ENCODE results near the gene NR1H2. TPM values are rescaled to one million over a fixed set of nuclear protein-coding genes. Genes with fewer than 3 reads are reported as not detected.
A peak's percentile ranks its signal among the peaks of the same experiment; 100 is the strongest.

NR1H2 gene
- total RNA-seq, 4 donors from 2014 or later, result 80.2 to 125 (median 93.7) TPM

- TF ChIP-seq CTCF (IDR thresholded peaks at IDR 0.05) (peak; percentile 87 to 94 (median 91)), POLR2A (IDR thresholded peaks at IDR 0.05) (no peak)
- 10 to 13% methylated on average over 32 to 34 of the region's 34 CpGs for WGBS, 2 donors
- Histone ChIP-seq H3K4me1 (peaks cover 0 to 5% (median 0%) of the 10 kb centered on the region in 4 donors), H3K27me3 (no peaks in the 10 kb centered on the region), H3K27ac (peak overlapping the region; percentile 37 to 81 (median 46)), H3K36me3 (no peaks in the 10 kb centered on the region), H3K4me3 (peak overlapping the region; percentile 53 to 70 (median 62)), H3K9me3 (no peaks in the 10 kb centered on the region)
- peak; percentile 77 to 94 for DNase-seq (ENCODE audit: low spot score in 2 of 2)
These were observed 7.3 kb upstream of the NR1H2 start for GRCh38 chr19:50368649-50369570.

- peaks cover 0 to 14% (median 3%) of the 10 kb centered on the region in 4 donors for H3K4me1 ChIP-seq
- H3K36me3 ChIP-seq, result no peaks in the 10 kb centered on the region
- DNase-seq (ENCODE audit: low spot score in 2 of 2), result no peak
- 79 to 82% methylated on average over 10 of the region's 10 CpGs for WGBS, 2 donors
- H3K4me3 ChIP-seq, result no peak overlapping the region
- no peak for TF ChIP-seq EP300 (IDR thresholded peaks at IDR 0.05)
- TF ChIP-seq CTCF (IDR thresholded peaks at IDR 0.05), result no peak
- no peak for TF ChIP-seq POLR2A (IDR thresholded peaks at IDR 0.05)
- no peaks in the 10 kb centered on the region for H3K9me3 ChIP-seq
- no peaks in the 10 kb centered on the region for H3K27me3 ChIP-seq
- H3K27ac ChIP-seq, result no peak overlapping the region
These were observed 4.3 kb upstream of the NR1H2 start for GRCh38 chr19:50371914-50372475.

- whole genome bisulfite sequencing, 2 donors, result 40 to 41% methylated on average over 7 of the region's 7 CpGs
- TF ChIP-seq CTCF (IDR thresholded peaks at IDR 0.05) (no peak), EP300 (IDR thresholded peaks at IDR 0.05) (no peak), POLR2A (IDR thresholded peaks at IDR 0.05) (no peak)
- H3K27ac ChIP-seq, result peak overlapping the region; percentile 97 to 100 (median 98)
- peaks cover 0 to 55% (median 23%) of the 10 kb centered on the region in 4 donors for H3K4me1 ChIP-seq
- no peaks in the 10 kb centered on the region for H3K9me3 ChIP-seq
- peak overlapping the region in 3 of 4 donors; percentile 80 to 88 (median 85) for H3K4me3 ChIP-seq
- no peak for DNase-seq (ENCODE audit: low spot score in 2 of 2)
- no peaks in the 10 kb centered on the region for H3K27me3 ChIP-seq
- H3K36me3 ChIP-seq, result peaks cover 0 to 51% (median 24%) of the 10 kb centered on the region in 3 donors
These were observed 799 bp downstream of the NR1H2 start for GRCh38 chr19:50377051-50377461.

- Histone ChIP-seq H3K27me3 (no peaks in the 10 kb centered on the region), H3K36me3 (peaks cover 0 to 55% (median 24%) of the 10 kb centered on the region in 3 donors), H3K27ac (peak overlapping the region in 3 of 4 donors; percentile 98 to 100 (median 99)), H3K4me1 (peaks cover 0 to 55% (median 23%) of the 10 kb centered on the region in 4 donors), H3K9me3 (no peaks in the 10 kb centered on the region), H3K4me3 (no peak overlapping the region)
- DNase-seq (ENCODE audit: low spot score in 2 of 2), result no peak
- TF ChIP-seq POLR2A (IDR thresholded peaks at IDR 0.05), result no peak
- no peak for TF ChIP-seq EP300 (IDR thresholded peaks at IDR 0.05)
- TF ChIP-seq CTCF (IDR thresholded peaks at IDR 0.05), result no peak
- WGBS, 2 donors, result 76 to 78% methylated on average over 9 of the region's 9 CpGs
These were observed 1.3 kb downstream of the NR1H2 start for GRCh38 chr19:50377517-50377916.

All from tibial nerve (tissue), 4 donors.